Measurements from ENCODE around the gene ATAD3C. TPM values are rescaled to one million over a fixed set of nuclear protein-coding genes. Genes with fewer than 3 reads are reported as not detected.
"Not testable (repeated sequence)": the region's sequence is repeated elsewhere in the genome, so short reads cannot be mapped to it uniquely, and the experiment has no call there.

The ATAD3C gene
- total RNA-seq, 8 experiments from 2014 or later, result 0.38 to 2.1 (median 0.64) TPM

GRCh38 chr1:1436630-1437032, 12.9 kb upstream of the ATAD3C start:
- WGBS, 10 experiments, result 69 to 100% (median 71%) methylated on average over 1 to 5 of the region's 7 CpGs; no CpG with 5 or more reads in 6 of the 10 experiments
- peak overlapping the region in 4 of 5 donors; percentile 29 to 42 (median 40) for H3K4me3 ChIP-seq
- no peak overlapping the region for H3K27ac ChIP-seq
- in situ Hi-C loops (cut with MboI; ENCODE audit: low pct_unique_long_range_greater_than_20kb in 2 of 9, low sequenced_read_pairs in 9 of 9, unreplicated experiment in 9 of 9), result no loop called here
- ATAC-seq (replicated peaks in 6 of 8), result no peak
- peaks cover 67 to 79% of the 10 kb centered on the region in 2 donors for H3K4me1 ChIP-seq (replicated peaks in 1 of 2)

GRCh38 chr1:1437033-1437903, 12.2 kb upstream of the ATAD3C start:
- in situ Hi-C loops (cut with MboI; ENCODE audit: low pct_unique_long_range_greater_than_20kb in 2 of 9, low sequenced_read_pairs in 9 of 9, unreplicated experiment in 9 of 9), result no loop called here
- ATAC-seq (replicated peaks in 6 of 8), result no peak
- peak overlapping the region in 1 of 2 donors; percentile 65 for H3K27ac ChIP-seq
- 35 to 86% (median 61%) methylated on average over 2 to 11 of the region's 31 CpGs; no CpG with 5 or more reads in 5 of the 10 experiments for WGBS, 10 experiments
- H3K4me3 ChIP-seq, result peak overlapping the region in 1 of 5 donors; percentile 41
- peaks cover 61 to 72% of the 10 kb centered on the region in 2 donors for H3K4me1 ChIP-seq (replicated peaks in 1 of 2)

- in situ Hi-C loops (cut with MboI; ENCODE audit: low pct_unique_long_range_greater_than_20kb in 2 of 9, low sequenced_read_pairs in 9 of 9, unreplicated experiment in 9 of 9), result no loop called here
- Histone ChIP-seq H3K4me1 (replicated peaks in 1 of 2) (peaks cover 54 to 66% of the 10 kb centered on the region in 2 donors), H3K27ac (peak overlapping the region in 1 of 2 donors; percentile 65), H3K4me3 (peak overlapping the region in 1 of 5 donors; percentile 3)
- 0 to 60% (median 35%) methylated on average over 1 to 5 of the region's 11 CpGs; no CpG with 5 or more reads in 5 of the 10 experiments for WGBS, 10 experiments
- ATAC-seq (replicated peaks in 6 of 8), result peak in 1 of 8 experiments; percentile 0
These were observed 11.5 kb upstream of the ATAD3C start for GRCh38 chr1:1437904-1438376.

- no peak for ATAC-seq (replicated peaks in 6 of 8)
- Histone ChIP-seq H3K4me3 (no peak overlapping the region), H3K4me1 (replicated peaks in 1 of 2) (peaks cover 46 to 58% of the 10 kb centered on the region in 2 donors), H3K27ac (peak overlapping the region in 1 of 2 donors; percentile 65)
- in situ Hi-C loops (cut with MboI; ENCODE audit: low pct_unique_long_range_greater_than_20kb in 2 of 9, low sequenced_read_pairs in 9 of 9, unreplicated experiment in 9 of 9), result no loop called here
- WGBS, 10 experiments, result 85 to 98% (median 90%) methylated on average over 4 to 10 of the region's 45 CpGs; no CpG with 5 or more reads in 6 of the 10 experiments
These were observed 10.7 kb upstream of the ATAD3C start for GRCh38 chr1:1438531-1439381.

GRCh38 chr1:1439546-1440261, 9.8 kb upstream of the ATAD3C start:
- in situ Hi-C loops (cut with MboI; ENCODE audit: low pct_unique_long_range_greater_than_20kb in 2 of 9, low sequenced_read_pairs in 9 of 9, unreplicated experiment in 9 of 9), result no loop called here
- ATAC-seq (replicated peaks in 6 of 8), result no peak
- WGBS, 10 experiments, result 88 to 91% (median 90%) methylated on average over 2 to 11 of the region's 82 CpGs; no CpG with 5 or more reads in 7 of the 10 experiments
- peaks cover 37 to 48% of the 10 kb centered on the region in 2 donors for H3K4me1 ChIP-seq (replicated peaks in 1 of 2)
- H3K4me3 ChIP-seq, result no peak overlapping the region
- no peak overlapping the region for H3K27ac ChIP-seq

- no peak overlapping the region for H3K27ac ChIP-seq
- 13 to 90% (median 65%) methylated on average over 3 to 12 of the region's 26 CpGs; no CpG with 5 or more reads in 4 of the 10 experiments for WGBS, 10 experiments
- no peak for ATAC-seq (replicated peaks in 6 of 8)
These were observed 9.1 kb upstream of the ATAD3C start for GRCh38 chr1:1440262-1441001.

GRCh38 chr1:1441002-1441888, 8.2 kb upstream of the ATAD3C start:
- in situ Hi-C loops (cut with MboI; ENCODE audit: low pct_unique_long_range_greater_than_20kb in 2 of 9, low sequenced_read_pairs in 9 of 9, unreplicated experiment in 9 of 9), result no loop called here
- peaks cover 29 to 33% of the 10 kb centered on the region in 2 donors for H3K4me1 ChIP-seq (replicated peaks in 1 of 2)
- no peak overlapping the region for H3K27ac ChIP-seq
- 0 to 93% (median 81%) methylated on average over 1 to 16 of the region's 29 CpGs; no CpG with 5 or more reads in 2 of the 10 experiments for WGBS, 10 experiments
- H3K4me3 ChIP-seq, result no peak overlapping the region
- ATAC-seq (replicated peaks in 6 of 8), result peak; percentile 59 to 94 (median 67)

More at GRCh38 chr1:1440262-1441001, 9.1 kb upstream of the ATAD3C start:
- Histone ChIP-seq H3K4me3 (no peak overlapping the region), H3K4me1 (replicated peaks in 1 of 2) (peaks cover 31 to 41% of the 10 kb centered on the region in 2 donors)
- in situ Hi-C loops (cut with MboI; ENCODE audit: low pct_unique_long_range_greater_than_20kb in 2 of 9, low sequenced_read_pairs in 9 of 9, unreplicated experiment in 9 of 9), result no loop called here

- no peak overlapping the region for H3K4me3 ChIP-seq
- 20 to 100% (median 94%) methylated on average over 1 to 23 of the region's 32 CpGs; no CpG with 5 or more reads in 4 of the 10 experiments for WGBS, 10 experiments
- H3K27ac ChIP-seq, result no peak overlapping the region
- no peak for ATAC-seq (replicated peaks in 6 of 8)
- in situ Hi-C loops (cut with MboI; ENCODE audit: low pct_unique_long_range_greater_than_20kb in 2 of 9, low sequenced_read_pairs in 9 of 9, unreplicated experiment in 9 of 9), result no loop called here
- peaks cover 20 to 23% of the 10 kb centered on the region in 2 donors for H3K4me1 ChIP-seq (replicated peaks in 1 of 2)
These were observed 7.3 kb upstream of the ATAD3C start for GRCh38 chr1:1442069-1442770.

- WGBS, 10 experiments, result 80 to 87% (median 87%) methylated on average over 3 to 8 of the region's 19 CpGs; no CpG with 5 or more reads in 7 of the 10 experiments
- ATAC-seq (replicated peaks in 6 of 8); in situ Hi-C loops (cut with MboI; ENCODE audit: low pct_unique_long_range_greater_than_20kb in 2 of 9, low sequenced_read_pairs in 9 of 9, unreplicated experiment in 9 of 9); H3K27ac ChIP-seq; H3K4me3 ChIP-seq; H3K4me1 ChIP-seq (replicated peaks in 1 of 2): not testable (repeated sequence)
These were observed 2.9 kb upstream of the ATAD3C start for GRCh38 chr1:1446631-1447030.

- H3K4me1 ChIP-seq (replicated peaks in 1 of 2); H3K4me3 ChIP-seq; in situ Hi-C loops (cut with MboI; ENCODE audit: low pct_unique_long_range_greater_than_20kb in 2 of 9, low sequenced_read_pairs in 9 of 9, unreplicated experiment in 9 of 9); ATAC-seq (replicated peaks in 6 of 8); H3K27ac ChIP-seq: not testable (repeated sequence)
- no CpG with 5 or more reads among the region's 22 CpGs for WGBS, 10 experiments
These were observed 1.1 kb downstream of the ATAD3C start for GRCh38 chr1:1450616-1451015.

Data from motor neuron (in vitro differentiated cells).